DND-41 (cell line): Measurements from ENCODE around the gene POLR2F.
"Not testable (repeated sequence)": the region's sequence is repeated elsewhere in the genome, so short reads cannot be mapped to it uniquely, and the experiment has no call there.

Source experiments
- CTCF ChIP-seq: IDR thresholded peaks from 2 replicates; pipeline ENCODE4 v1.5.1; 2012; ENCODE audit warnings: borderline replicate concordance, low read length, moderate library complexity, mild to moderate bottlenecking; ENCODE audit not compliant: poor library complexity, severe bottlenecking; ENCODE audit errors: extremely low read depth
- EZH2 ChIP-seq: IDR thresholded peaks from 3 replicates; pipeline ENCODE4 v1.6.1; 2012; ENCODE audit warnings: borderline replicate concordance, low read depth, mild to moderate bottlenecking, moderate library complexity, low read length, inconsistent platforms; ENCODE audit not compliant: severe bottlenecking

GRCh38 chr22:37955825-37956397, 2.4 kb downstream of the POLR2F start:
- TF ChIP-seq EZH2, CTCF: not testable (repeated sequence)
